ENCODE measurements around the gene MAST4. TPM values are rescaled to one million over a fixed set of nuclear protein-coding genes. Genes with fewer than 3 reads are reported as not detected.

The MAST4 gene
- total RNA-seq, 2 donors from 2014 or later = 50.4 to 60.6 TPM

DNA sequence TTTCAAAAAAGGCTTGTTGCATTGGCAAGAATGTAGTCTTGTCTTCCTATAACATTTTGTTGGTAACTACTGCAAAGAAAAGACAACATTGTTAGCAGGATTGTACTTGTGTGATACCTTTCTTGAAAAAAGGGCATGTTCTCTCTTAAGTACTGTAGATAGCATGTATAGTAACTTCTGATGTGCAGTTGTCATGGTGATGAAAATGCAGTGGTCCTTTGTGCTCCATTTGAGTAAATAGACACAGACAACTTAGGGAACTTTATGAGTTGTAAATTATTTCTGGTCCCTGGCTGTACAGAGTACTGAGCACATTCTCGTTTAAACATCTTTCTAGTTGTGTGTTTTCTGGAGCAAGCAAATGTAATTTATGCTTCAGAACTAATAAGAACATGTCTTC lies 497.1 kb downstream of the MAST4 start:
- Histone ChIP-seq H3K27me3 (no peaks in the 10 kb centered on the region), H3K9me3 (no peaks in the 10 kb centered on the region), H3K36me3 (peaks cover 7% of the 10 kb centered on the region), H3K27ac (peak overlapping the region in 1 of 2 donors; percentile 51), H3K4me3 (no peak overlapping the region), H3K4me1 (peaks cover 0 to 54% of the 10 kb centered on the region in 2 donors)
- DNase-seq (ENCODE audit: low spot score) = no peak
- TF ChIP-seq, protein P1, sequence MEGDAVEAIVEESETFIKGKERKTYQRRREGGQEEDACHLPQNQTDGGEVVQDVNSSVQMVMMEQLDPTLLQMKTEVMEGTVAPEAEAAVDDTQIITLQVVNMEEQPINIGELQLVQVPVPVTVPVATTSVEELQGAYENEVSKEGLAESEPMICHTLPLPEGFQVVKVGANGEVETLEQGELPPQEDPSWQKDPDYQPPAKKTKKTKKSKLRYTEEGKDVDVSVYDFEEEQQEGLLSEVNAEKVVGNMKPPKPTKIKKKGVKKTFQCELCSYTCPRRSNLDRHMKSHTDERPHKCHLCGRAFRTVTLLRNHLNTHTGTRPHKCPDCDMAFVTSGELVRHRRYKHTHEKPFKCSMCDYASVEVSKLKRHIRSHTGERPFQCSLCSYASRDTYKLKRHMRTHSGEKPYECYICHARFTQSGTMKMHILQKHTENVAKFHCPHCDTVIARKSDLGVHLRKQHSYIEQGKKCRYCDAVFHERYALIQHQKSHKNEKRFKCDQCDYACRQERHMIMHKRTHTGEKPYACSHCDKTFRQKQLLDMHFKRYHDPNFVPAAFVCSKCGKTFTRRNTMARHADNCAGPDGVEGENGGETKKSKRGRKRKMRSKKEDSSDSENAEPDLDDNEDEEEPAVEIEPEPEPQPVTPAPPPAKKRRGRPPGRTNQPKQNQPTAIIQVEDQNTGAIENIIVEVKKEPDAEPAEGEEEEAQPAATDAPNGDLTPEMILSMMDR (IDR thresholded peaks at IDR 0.05) = no peak

DNA sequence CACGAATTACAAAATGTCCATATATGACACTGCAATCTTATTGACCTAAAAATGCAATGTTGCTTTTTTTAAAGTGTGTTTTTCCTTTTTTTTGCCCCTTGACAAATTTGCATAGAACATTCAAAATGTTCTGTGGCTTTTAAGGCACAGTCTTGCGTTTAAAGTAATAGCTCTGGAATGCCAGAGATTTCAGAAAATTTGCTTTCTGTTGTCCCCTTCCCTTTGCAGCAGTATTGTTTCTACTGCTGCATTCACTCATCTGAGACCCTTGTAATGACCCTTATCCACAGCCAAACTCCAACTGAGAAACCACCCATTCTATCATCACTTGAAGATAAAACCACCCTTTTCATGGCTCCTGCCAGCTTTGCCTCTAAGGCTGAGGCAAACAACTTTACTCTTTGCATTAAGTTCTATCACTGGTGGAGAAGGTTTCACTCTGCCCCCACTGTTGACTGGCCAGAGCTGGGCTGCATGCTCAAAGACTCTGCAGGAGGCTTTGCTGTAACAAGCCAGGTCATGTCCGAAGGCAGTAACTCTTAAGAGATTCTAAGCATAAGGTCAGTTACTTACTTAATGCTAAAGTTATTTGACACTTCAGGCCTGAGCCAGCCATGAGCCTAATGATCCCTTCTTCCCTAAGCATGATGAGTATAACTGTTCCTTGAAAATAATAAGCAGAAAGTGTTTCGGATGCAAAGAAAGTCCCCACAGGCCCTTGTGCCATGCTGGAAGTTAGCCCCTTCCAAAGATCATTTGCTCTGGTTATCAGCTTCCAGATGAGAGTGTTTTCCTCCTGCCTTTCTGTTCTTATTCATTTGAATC lies 498.5 kb downstream of the MAST4 start:
- TF ChIP-seq, protein P1 (IDR thresholded peaks at IDR 0.05) = no peak
- H3K9me3 ChIP-seq = no peaks in the 10 kb centered on the region
- no peaks in the 10 kb centered on the region for H3K27me3 ChIP-seq
- peaks cover 0 to 44% of the 10 kb centered on the region in 2 donors for H3K4me1 ChIP-seq
- no peak overlapping the region for H3K4me3 ChIP-seq
- H3K27ac ChIP-seq = peak overlapping the region; percentile 70 to 85
- H3K36me3 ChIP-seq = peaks cover 7% of the 10 kb centered on the region
- DNase-seq (ENCODE audit: low spot score) = no peak

DNA sequence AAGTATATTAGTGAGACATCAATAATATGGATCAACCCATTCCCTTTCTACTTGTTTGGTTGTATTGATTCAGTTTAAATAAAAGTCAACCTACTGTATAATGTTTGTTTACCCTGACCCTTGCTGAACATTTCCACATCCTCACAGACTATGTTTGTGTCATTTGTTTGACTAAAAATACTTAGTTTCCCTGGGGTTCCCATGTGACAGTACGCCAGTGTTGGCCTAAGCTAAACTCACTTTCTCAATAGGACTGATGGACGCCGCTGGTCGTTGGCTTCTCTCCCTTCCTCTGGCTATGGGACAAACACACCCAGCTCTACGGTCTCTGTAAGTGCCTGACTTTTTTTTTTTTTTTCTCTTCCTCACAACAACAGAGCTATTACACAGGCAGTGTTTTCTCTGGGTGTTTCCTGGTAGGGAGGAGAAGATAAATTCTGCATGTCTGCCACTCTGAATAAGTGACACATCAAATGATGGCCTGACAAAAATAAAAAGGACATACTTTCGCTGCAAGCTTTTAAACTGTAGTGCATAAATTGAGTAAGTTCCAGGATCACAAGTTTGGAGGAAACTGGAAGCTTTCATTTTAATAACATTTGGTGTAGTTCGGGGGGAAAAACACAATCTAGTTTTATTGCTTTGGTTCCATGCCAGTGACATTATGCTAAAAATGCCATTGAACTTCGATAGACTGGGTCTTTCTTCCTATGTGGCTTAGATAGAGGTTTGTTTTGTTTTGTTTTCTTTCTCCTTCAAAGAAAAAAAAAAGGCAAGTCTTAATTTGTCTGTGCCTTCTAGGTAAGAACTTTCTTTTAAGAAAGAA lies 499.4 kb downstream of the MAST4 start:
- Histone ChIP-seq H3K4me3 (peak overlapping the region in 1 of 2 donors; percentile 18), H3K27ac (peak overlapping the region; percentile 70 to 85), H3K27me3 (no peaks in the 10 kb centered on the region), H3K36me3 (peaks cover 8% of the 10 kb centered on the region), H3K4me1 (peaks cover 0 to 44% of the 10 kb centered on the region in 2 donors), H3K9me3 (no peaks in the 10 kb centered on the region)
- peak; percentile 92 for DNase-seq (ENCODE audit: low spot score)
- TF ChIP-seq, protein P1 (IDR thresholded peaks at IDR 0.05) = no peak

DNA sequence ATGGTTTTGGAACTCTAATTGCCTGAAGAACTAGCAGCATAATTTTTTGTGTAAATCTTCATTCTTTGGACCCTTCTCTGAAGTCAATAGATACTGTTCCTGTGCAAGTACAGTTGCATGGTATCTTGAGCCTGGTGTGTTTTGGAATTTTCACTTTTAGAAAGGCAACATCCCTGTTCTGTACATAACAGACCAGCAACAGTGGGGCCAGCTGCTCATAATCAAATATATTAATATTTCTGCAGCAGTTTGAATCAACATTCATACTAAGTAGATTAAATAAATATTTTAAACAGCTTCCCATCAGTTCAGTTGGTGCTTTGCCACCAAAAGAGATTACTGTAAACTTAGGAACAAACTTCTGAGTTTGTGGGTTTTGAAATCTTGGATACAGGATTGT lies 502.5 kb downstream of the MAST4 start:
- Histone ChIP-seq H3K27me3 (no peaks in the 10 kb centered on the region), H3K27ac (no peak overlapping the region), H3K36me3 (peaks cover 26% of the 10 kb centered on the region), H3K4me1 (peaks cover 0 to 24% of the 10 kb centered on the region in 2 donors), H3K4me3 (no peak overlapping the region), H3K9me3 (no peaks in the 10 kb centered on the region)
- TF ChIP-seq, protein P1 (IDR thresholded peaks at IDR 0.05) = no peak
- DNase-seq (ENCODE audit: low spot score) = no peak

DNA sequence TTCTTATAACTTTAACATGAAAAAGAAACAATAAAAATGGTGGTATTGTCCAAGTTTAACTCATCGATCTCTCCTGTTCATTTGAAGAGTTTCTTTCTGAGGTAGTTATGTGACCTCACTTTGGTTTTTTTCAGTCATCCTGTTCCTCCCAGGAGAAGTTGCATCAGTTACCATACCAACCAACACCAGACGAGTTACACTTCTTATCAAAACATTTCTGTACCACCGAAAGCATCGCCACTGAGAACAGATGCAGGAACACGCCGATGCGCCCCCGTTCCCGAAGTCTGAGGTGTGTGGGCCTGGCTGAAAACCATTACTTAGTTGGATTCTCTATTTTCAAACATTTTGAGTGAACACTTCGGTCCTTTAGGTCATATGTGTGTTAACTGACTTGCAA lies 504.1 kb downstream of the MAST4 start:
- H3K4me1 ChIP-seq = peaks cover 0 to 13% of the 10 kb centered on the region in 2 donors
- H3K27me3 ChIP-seq = no peaks in the 10 kb centered on the region
- H3K36me3 ChIP-seq = peaks cover 39% of the 10 kb centered on the region
- TF ChIP-seq, protein P1 (IDR thresholded peaks at IDR 0.05) = no peak
- no peaks in the 10 kb centered on the region for H3K9me3 ChIP-seq
- H3K27ac ChIP-seq = no peak overlapping the region
- DNase-seq (ENCODE audit: low spot score) = no peak
- H3K4me3 ChIP-seq = no peak overlapping the region
